Suprapubic skin (tissue), 4 donors: ENCODE data around the gene SLC26A8. TPM values are rescaled to one million over a fixed set of nuclear protein-coding genes. Genes with fewer than 3 reads are reported as not detected.

Experiments
- DNase-seq, 2 donors: peaks; one replicate each; pipeline ENCODE4 v3.0.0-alpha.2; 2019; ENCODE audit warnings: low spot score in 2 of 2
- H3K27ac ChIP-seq: fragments of 200-600 bp; sonication (generic); one replicate; pipeline ENCODE4 v1.5.1; 2019
- H3K27me3 ChIP-seq: fragments of 200-600 bp; sonication (generic); one replicate; pipeline ENCODE4 v1.5.1; 2019
- H3K36me3 ChIP-seq: fragments of 200-600 bp; sonication (generic); one replicate; pipeline ENCODE4 v1.5.1; 2019
- H3K4me1 ChIP-seq: fragments of 200-600 bp; sonication (generic); one replicate; pipeline ENCODE4 v1.5.1; 2019
- H3K4me3 ChIP-seq: fragments of 200-600 bp; sonication (generic); one replicate; pipeline ENCODE4 v1.5.1; 2019; ENCODE audit warnings: mild to moderate bottlenecking
- H3K9me3 ChIP-seq: fragments of 200-600 bp; sonication (generic); one replicate; pipeline ENCODE4 v1.5.1; 2019
- CTCF ChIP-seq, 2 donors: fragments of 200-600 bp in 1 of 2; fragments of 450-650 bp in 1 of 2; sonication (generic) in 1 of 2; IDR thresholded peaks; one replicate each; pipeline ENCODE4 v1.5.1; 2016 to 2019; ENCODE audit warnings: antibody characterized with exemption in 2 of 2, mild to moderate bottlenecking in 1 of 2, moderate library complexity in 1 of 2
- EP300 ChIP-seq: sonication (generic); formaldehyde crosslinking; IDR thresholded peaks from one replicate; pipeline ENCODE4 v1.6.1; 2017; ENCODE audit warnings: antibody characterized with exemption
- POLR2A ChIP-seq, 2 donors: fragments of 450-650 bp; IDR thresholded peaks; one replicate each; pipeline ENCODE4 v1.6.1; 2017; ENCODE audit warnings: antibody characterized with exemption in 2 of 2, mild to moderate bottlenecking in 2 of 2, moderate library complexity in 2 of 2
- POLR2AphosphoS5 ChIP-seq, 3 donors: sonication (generic); formaldehyde crosslinking; IDR thresholded peaks; one replicate each; pipeline ENCODE4 v1.6.1; 2017; ENCODE audit warnings: antibody characterized with exemption in 3 of 3
- WGBS: methylation state at CpG from one replicate; pipeline ENCODE4 v1.1.5; 2018; 5-methylcytosine and 5-hydroxymethylcytosine counted together
- total RNA-seq, 4 donors: library from RNA; depleted of rRNA; stranded (reverse); fragments of >200 nt; gene quantifications; one replicate each; pipeline ENCODE4 v1.1.0, GENCODE V29; 2016

Gene SLC26A8
- total RNA-seq: not detected

- peak within 1 kb of the TSS; percentile 26 for H3K4me3 ChIP-seq
Observed at GRCh38 chr6:36023996-36024795, at the start of gene SLC26A8. Gene SLC26A8, minus strand, starts transcription at chr6:36024641. Its CDS starts 4,934 bp downstream, at chr6:36019707.

GRCh38 chr6:36073587-36073986, 49.1 kb upstream of the SLC26A8 start:
- H3K4me1 ChIP-seq: peaks cover 10% of the 10 kb centered on the region
- TF ChIP-seq POLR2A (IDR thresholded peaks at IDR 0.05) (no peak), EP300 (no peak), POLR2AphosphoS5 (IDR thresholded peaks at IDR 0.05) (no peak)
- H3K27ac ChIP-seq: no peak overlapping the region
- peaks cover 18% of the 10 kb centered on the region for H3K36me3 ChIP-seq
- no peaks in the 10 kb centered on the region for H3K27me3 ChIP-seq
- H3K9me3 ChIP-seq: no peaks in the 10 kb centered on the region
- DNase-seq: no peak
- no peak overlapping the region for H3K4me3 ChIP-seq

More at GRCh38 chr6:36023996-36024795, at the start of gene SLC26A8:
- Histone ChIP-seq H3K9me3 (no peaks in the 10 kb centered on the region), H3K27ac (no peak within 1 kb of the TSS), H3K36me3 (no peaks in the 10 kb centered on the region), H3K27me3 (peaks cover 8% of the 10 kb centered on the region), H3K4me1 (peaks cover 8% of the 10 kb centered on the region)
- 30% methylated on average over 17 of the region's 44 CpGs for WGBS
- DNase-seq: no peak
- TF ChIP-seq CTCF (IDR thresholded peaks at IDR 0.05): no peak
- TF ChIP-seq POLR2A (IDR thresholded peaks at IDR 0.05): no peak
- TF ChIP-seq POLR2AphosphoS5 (IDR thresholded peaks at IDR 0.05): no peak
- no peak for TF ChIP-seq EP300

- Histone ChIP-seq H3K27ac (no peak overlapping the region), H3K9me3 (no peaks in the 10 kb centered on the region), H3K36me3 (peaks cover 11% of the 10 kb centered on the region), H3K27me3 (no peaks in the 10 kb centered on the region), H3K4me1 (peaks cover 14% of the 10 kb centered on the region), H3K4me3 (no peak overlapping the region)
- TF ChIP-seq POLR2AphosphoS5 (IDR thresholded peaks at IDR 0.05) (no peak), EP300 (no peak), POLR2A (IDR thresholded peaks at IDR 0.05) (no peak), CTCF (IDR thresholded peaks at IDR 0.05) (no peak)
- 96% methylated on average over 4 of the region's 4 CpGs for WGBS
- DNase-seq: no peak
Observed at GRCh38 chr6:36072681-36073080, 48.2 kb upstream of the SLC26A8 start.

GRCh38 chr6:36071714-36072113, 47.3 kb upstream of the SLC26A8 start:
- no peak for DNase-seq
- H3K4me1 ChIP-seq: peaks cover 17% of the 10 kb centered on the region
- H3K4me3 ChIP-seq: no peak overlapping the region
- no peak overlapping the region for H3K27ac ChIP-seq
- peaks cover 4% of the 10 kb centered on the region for H3K36me3 ChIP-seq
- no peaks in the 10 kb centered on the region for H3K27me3 ChIP-seq
- 81% methylated on average over 1 of the region's 1 CpG for WGBS
- TF ChIP-seq EP300: no peak
- no peak for TF ChIP-seq POLR2AphosphoS5 (IDR thresholded peaks at IDR 0.05)
- TF ChIP-seq CTCF (IDR thresholded peaks at IDR 0.05): no peak
- TF ChIP-seq POLR2A (IDR thresholded peaks at IDR 0.05): no peak
- H3K9me3 ChIP-seq: no peaks in the 10 kb centered on the region

- H3K9me3 ChIP-seq: no peaks in the 10 kb centered on the region
- no peaks in the 10 kb centered on the region for H3K36me3 ChIP-seq
- TF ChIP-seq POLR2A (IDR thresholded peaks at IDR 0.05) (no peak), EP300 (no peak), POLR2AphosphoS5 (IDR thresholded peaks at IDR 0.05) (no peak), CTCF (IDR thresholded peaks at IDR 0.05) (no peak)
- H3K27me3 ChIP-seq: no peaks in the 10 kb centered on the region
- H3K4me1 ChIP-seq: peaks cover 21% of the 10 kb centered on the region
- WGBS: 91% methylated on average over 3 of the region's 3 CpGs
- no peak overlapping the region for H3K27ac ChIP-seq
- DNase-seq: no peak
- H3K4me3 ChIP-seq: no peak overlapping the region
Observed at GRCh38 chr6:36071281-36071680, 46.8 kb upstream of the SLC26A8 start.
